Measurements from ENCODE around the gene TENM4.

- no peak for TF ChIP-seq JUND (IDR thresholded peaks at IDR 0.05)
- no peak for TF ChIP-seq CTCF (IDR thresholded peaks at IDR 0.05)
- no peak for TF ChIP-seq EP300 (IDR thresholded peaks at IDR 0.05; ENCODE audit: borderline replicate concordance in 1 of 2, low read depth in 1 of 2, low read length in 1 of 2)
- no peak for TF ChIP-seq RAD21 (IDR thresholded peaks at IDR 0.05; ENCODE audit: low read length)
- no peak for TF ChIP-seq REST (IDR thresholded peaks at IDR 0.05; ENCODE audit: low read depth, low read length)
- TF ChIP-seq, protein P1, sequence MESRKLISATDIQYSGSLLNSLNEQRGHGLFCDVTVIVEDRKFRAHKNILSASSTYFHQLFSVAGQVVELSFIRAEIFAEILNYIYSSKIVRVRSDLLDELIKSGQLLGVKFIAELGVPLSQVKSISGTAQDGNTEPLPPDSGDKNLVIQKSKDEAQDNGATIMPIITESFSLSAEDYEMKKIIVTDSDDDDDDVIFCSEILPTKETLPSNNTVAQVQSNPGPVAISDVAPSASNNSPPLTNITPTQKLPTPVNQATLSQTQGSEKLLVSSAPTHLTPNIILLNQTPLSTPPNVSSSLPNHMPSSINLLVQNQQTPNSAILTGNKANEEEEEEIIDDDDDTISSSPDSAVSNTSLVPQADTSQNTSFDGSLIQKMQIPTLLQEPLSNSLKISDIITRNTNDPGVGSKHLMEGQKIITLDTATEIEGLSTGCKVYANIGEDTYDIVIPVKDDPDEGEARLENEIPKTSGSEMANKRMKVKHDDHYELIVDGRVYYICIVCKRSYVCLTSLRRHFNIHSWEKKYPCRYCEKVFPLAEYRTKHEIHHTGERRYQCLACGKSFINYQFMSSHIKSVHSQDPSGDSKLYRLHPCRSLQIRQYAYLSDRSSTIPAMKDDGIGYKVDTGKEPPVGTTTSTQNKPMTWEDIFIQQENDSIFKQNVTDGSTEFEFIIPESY (IDR thresholded peaks at IDR 0.05; ENCODE audit: borderline replicate concordance, low read depth): no peak
These were observed 52.6 kb downstream of the TENM4 start for GRCh38 chr11:79388201-79388600.

Data from SK-N-SH (cell line).